ENCODE measurements around the gene WWOX.

DNA sequence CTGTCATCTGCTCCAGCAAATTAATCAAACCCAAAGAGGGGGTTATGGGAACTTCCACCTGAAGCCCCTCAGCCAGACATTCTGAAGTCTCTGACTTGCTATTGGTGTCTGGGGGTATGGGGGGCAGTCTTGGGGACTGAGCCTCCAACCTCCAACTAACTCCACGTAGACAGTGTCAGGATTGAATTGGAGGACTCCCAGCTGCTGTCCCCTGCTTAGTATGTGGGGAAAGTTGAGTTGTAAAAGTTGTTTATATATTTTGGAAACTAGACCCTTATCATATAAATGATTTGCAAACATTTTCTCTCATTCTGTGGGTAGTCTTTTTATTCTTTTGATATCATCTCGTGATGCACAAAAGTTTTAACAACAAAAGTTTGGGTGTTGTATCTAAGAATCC, 689.2 kb downstream of the WWOX start:
- no peak for TF ChIP-seq EP300 (IDR thresholded peaks at IDR 0.05)
- TF ChIP-seq, protein P1, sequence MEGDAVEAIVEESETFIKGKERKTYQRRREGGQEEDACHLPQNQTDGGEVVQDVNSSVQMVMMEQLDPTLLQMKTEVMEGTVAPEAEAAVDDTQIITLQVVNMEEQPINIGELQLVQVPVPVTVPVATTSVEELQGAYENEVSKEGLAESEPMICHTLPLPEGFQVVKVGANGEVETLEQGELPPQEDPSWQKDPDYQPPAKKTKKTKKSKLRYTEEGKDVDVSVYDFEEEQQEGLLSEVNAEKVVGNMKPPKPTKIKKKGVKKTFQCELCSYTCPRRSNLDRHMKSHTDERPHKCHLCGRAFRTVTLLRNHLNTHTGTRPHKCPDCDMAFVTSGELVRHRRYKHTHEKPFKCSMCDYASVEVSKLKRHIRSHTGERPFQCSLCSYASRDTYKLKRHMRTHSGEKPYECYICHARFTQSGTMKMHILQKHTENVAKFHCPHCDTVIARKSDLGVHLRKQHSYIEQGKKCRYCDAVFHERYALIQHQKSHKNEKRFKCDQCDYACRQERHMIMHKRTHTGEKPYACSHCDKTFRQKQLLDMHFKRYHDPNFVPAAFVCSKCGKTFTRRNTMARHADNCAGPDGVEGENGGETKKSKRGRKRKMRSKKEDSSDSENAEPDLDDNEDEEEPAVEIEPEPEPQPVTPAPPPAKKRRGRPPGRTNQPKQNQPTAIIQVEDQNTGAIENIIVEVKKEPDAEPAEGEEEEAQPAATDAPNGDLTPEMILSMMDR (IDR thresholded peaks at IDR 0.05) = no peak
